AG09319 (cell line): Measurements from ENCODE around the gene MACF1.

Experiments used
- DNase-seq: peaks from one replicate; pipeline ENCODE4 v3.0.0-alpha.2; 2010; ENCODE audit warnings: low read depth; ENCODE audit errors: extremely low read depth
- CTCF ChIP-seq: IDR thresholded peaks from 2 replicates; pipeline ENCODE4 v1.5.1; 2011; ENCODE audit warnings: low read depth, mild to moderate bottlenecking, inconsistent platforms, low read length, moderate library complexity

Gene MACF1

GRCh38 chr1:39337067-39337466, 132.6 kb downstream of the MACF1 start:
- no peak for DNase-seq
- no peak for TF ChIP-seq CTCF

- TF ChIP-seq CTCF = no peak
- no peak for DNase-seq
These were observed 138.3 kb downstream of the MACF1 start for GRCh38 chr1:39342776-39343175.

DNA sequence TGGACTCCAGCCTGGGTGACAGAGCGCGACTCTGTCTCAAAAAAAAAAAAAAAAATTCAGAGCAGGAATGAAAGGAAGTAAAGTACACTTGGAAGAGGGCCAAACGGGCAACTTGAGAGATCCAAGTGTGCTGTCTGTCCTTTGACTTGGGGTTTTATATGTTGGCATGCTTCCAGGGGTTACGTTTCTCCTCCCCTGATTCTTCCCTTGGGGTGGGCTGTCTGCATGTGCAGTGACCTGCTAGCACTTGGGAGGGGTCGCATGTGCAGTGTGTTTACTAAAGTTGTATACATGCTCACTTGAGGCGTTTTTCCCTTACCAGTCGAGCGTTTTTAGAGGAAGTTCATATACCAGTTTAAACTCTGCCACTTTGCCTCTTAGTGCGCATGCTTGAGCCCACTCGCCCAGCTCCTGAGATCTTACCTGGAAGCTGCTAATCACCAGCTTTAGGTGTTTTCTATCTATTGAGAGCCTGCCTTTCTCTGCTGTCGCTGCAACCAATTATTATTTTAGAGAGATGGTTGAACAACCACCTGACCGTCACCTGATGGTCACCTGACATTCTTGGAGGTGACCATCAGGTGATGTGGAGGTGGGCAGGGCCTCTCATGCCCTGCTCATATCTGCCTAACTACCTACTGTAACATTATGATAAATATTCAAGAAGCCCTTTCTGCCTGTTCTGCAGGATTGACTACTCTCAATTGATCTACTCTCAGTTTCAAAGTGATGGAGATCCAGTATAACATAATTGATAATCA, 140.1 kb downstream of the MACF1 start:
- no peak for TF ChIP-seq CTCF
- DNase-seq = no peak

- no peak for TF ChIP-seq CTCF
- DNase-seq = no peak
These were observed 142.4 kb downstream of the MACF1 start for GRCh38 chr1:39346872-39347271.

DNA sequence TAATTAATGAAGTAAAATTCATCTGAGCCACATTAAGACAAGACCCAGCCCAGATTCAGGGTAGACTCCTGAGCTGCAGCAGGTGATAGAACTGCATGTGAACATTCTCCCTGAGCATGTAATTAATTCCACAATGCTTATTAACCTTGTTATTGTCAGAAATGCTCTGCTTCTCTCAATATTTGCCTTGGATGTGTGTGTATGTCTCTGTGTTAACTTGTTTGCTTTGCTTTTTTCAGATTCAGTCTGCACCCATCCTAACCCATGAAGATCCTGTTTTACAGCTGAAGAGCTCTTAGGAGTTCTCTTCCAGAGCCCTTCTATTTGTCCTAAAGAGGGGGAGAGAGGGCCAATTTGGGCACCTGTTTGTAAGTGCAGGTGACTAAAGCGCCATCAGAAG, 143.8 kb downstream of the MACF1 start:
- TF ChIP-seq CTCF = no peak
- no peak for DNase-seq

DNA sequence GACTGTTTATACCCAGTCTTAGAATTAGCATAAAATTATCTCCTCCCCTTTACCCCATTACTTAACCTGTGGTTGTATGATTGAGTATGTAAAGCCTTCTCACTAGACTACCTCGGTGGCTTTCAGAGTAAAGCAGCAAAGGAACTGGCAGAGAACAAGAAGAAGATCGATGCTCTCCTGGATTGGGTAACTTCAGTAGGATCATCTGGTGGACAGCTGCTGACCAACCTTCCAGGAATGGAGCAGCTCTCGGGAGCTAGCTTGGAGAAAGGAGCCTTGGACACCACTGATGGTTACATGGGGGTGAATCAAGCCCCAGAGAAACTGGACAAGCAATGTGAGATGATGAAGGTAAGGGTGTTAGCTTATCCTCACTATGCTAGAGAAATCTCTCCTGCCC, 148.4 kb downstream of the MACF1 start:
- TF ChIP-seq CTCF = no peak
- no peak for DNase-seq

GRCh38 chr1:39354572-39354971, 150.1 kb downstream of the MACF1 start:
- DNase-seq = no peak
- TF ChIP-seq CTCF = peak; percentile 6
